Nephron progenitor cell (in vitro differentiated cells): Measurements from ENCODE around the gene PSENEN.

Experiments
- DNase-seq: peaks from one replicate; pipeline ENCODE4 v3.0.0; 2021
- H3K27ac Mint-ChIP-seq: 2 replicates; pipeline ENCODE4 v1.8.0; 2021; ENCODE audit warnings: mild to moderate bottlenecking, moderate library complexity, mixed read lengths
- H3K27me3 Mint-ChIP-seq: 2 replicates; pipeline ENCODE4 v1.8.0; 2021; ENCODE audit warnings: mild to moderate bottlenecking, low read depth, mixed read lengths; ENCODE audit not compliant: poor library complexity
- H3K36me3 Mint-ChIP-seq: 2 replicates; pipeline ENCODE4 v1.8.0; 2021; ENCODE audit warnings: low read depth, mixed read lengths
- H3K4me1 Mint-ChIP-seq: 2 replicates; pipeline ENCODE4 v1.8.0; 2021; ENCODE audit warnings: mixed read lengths
- H3K4me3 Mint-ChIP-seq: 2 replicates; pipeline ENCODE4 v1.8.0; 2021; ENCODE audit warnings: mild to moderate bottlenecking, moderate library complexity, mixed read lengths
- H3K9me3 Mint-ChIP-seq: 2 replicates; pipeline ENCODE4 v1.8.0; 2021; ENCODE audit warnings: mild to moderate bottlenecking, moderate library complexity, mixed read lengths
- TF ChIP-seq, protein P1 (sequence below): fragments of 200-600 bp; sonication (generic); IDR thresholded peaks from 2 replicates; pipeline ENCODE4 v1.5.0; 2021; ENCODE audit warnings: antibody characterized with exemption

The PSENEN gene

GRCh38 chr19:35713904-35714495, 31.5 kb upstream of the PSENEN start:
- H3K4me1 Mint-ChIP-seq, result peaks cover 24% of the 10 kb centered on the region
- TF ChIP-seq, protein P1, sequence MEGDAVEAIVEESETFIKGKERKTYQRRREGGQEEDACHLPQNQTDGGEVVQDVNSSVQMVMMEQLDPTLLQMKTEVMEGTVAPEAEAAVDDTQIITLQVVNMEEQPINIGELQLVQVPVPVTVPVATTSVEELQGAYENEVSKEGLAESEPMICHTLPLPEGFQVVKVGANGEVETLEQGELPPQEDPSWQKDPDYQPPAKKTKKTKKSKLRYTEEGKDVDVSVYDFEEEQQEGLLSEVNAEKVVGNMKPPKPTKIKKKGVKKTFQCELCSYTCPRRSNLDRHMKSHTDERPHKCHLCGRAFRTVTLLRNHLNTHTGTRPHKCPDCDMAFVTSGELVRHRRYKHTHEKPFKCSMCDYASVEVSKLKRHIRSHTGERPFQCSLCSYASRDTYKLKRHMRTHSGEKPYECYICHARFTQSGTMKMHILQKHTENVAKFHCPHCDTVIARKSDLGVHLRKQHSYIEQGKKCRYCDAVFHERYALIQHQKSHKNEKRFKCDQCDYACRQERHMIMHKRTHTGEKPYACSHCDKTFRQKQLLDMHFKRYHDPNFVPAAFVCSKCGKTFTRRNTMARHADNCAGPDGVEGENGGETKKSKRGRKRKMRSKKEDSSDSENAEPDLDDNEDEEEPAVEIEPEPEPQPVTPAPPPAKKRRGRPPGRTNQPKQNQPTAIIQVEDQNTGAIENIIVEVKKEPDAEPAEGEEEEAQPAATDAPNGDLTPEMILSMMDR, result no peak
- no peak overlapping the region for H3K4me3 Mint-ChIP-seq
- peaks cover 43% of the 10 kb centered on the region for H3K27me3 Mint-ChIP-seq
- H3K9me3 Mint-ChIP-seq, result no peaks in the 10 kb centered on the region
- no peaks in the 10 kb centered on the region for H3K36me3 Mint-ChIP-seq
- H3K27ac Mint-ChIP-seq, result no peak overlapping the region
- DNase-seq, result no peak

GRCh38 chr19:35714601-35715354, 30.7 kb upstream of the PSENEN start:
- no peak for DNase-seq
- Mint-ChIP-seq H3K27me3 (peaks cover 42% of the 10 kb centered on the region), H3K4me1 (peaks cover 31% of the 10 kb centered on the region), H3K4me3 (peak overlapping the region; percentile 74), H3K27ac (no peak overlapping the region), H3K36me3 (no peaks in the 10 kb centered on the region), H3K9me3 (no peaks in the 10 kb centered on the region)
- TF ChIP-seq, protein P1, result no peak

DNA sequence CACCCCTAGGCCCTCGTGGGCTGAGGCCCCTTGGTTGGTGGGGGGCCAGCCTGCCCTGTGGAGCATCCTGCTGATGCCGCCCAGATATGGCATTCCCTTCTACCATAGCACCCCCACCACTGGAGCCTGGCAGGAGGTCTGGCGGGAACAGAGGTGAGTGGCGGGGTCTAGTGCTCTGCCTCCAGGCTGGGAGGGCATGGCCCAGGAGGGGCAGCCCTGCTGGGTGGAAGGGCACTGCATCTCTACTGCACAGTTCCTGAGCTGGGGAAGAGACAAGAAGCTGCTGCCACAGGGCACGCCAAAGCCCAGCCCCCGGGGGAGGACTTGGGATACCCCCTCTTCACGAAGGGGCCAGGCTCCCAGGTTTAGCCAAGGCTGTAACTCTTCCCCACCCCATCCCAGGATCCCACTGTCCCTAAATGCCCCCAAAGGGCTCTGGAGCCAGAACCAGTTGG, 30.1 kb upstream of the PSENEN start:
- H3K27me3 Mint-ChIP-seq, result peaks cover 42% of the 10 kb centered on the region
- TF ChIP-seq, protein P1, result no peak

DNA sequence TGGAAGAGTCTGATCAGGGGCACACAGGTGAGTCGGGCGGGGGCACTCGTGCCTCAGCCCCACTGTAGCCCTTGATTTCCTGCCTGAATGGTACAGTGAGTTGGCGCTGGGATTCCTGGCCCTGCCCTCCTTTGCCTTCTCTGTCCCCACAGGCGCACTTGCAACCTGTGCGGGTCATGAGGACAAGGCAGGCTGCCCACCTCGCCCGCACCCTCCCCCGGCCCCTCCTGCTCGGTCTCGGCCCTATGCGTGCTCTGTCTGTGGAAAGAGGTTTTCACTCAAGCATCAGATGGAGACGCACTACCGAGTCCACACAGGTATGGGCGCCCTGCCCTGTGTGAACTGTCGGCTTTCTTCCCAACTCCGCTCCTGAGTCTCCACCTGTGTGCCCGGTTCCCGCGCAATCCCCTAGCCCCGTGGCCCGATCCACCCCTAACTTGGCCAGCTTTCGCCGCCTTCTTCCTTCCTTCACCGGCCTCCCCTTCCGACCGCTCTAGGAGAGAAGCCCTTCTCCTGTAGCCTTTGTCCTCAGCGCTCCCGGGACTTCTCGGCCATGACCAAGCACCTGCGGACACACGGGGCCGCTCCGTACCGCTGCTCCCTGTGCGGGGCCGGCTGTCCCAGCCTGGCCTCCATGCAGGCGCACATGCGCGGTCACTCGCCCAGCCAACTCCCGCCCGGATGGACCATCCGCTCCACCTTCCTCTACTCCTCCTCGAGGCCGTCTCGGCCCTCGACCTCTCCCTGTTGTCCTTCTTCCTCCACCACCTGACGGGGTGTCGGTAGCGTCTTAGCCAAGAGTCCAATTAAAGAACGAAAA, 29.3 kb upstream of the PSENEN start:
- no peaks in the 10 kb centered on the region for H3K9me3 Mint-ChIP-seq
- H3K4me1 Mint-ChIP-seq, result peaks cover 35% of the 10 kb centered on the region
- H3K4me3 Mint-ChIP-seq, result peak overlapping the region; percentile 91
- peak overlapping the region; percentile 90 for H3K27ac Mint-ChIP-seq
- TF ChIP-seq, protein P1, result no peak
- peaks cover 5% of the 10 kb centered on the region for H3K36me3 Mint-ChIP-seq
- peaks cover 38% of the 10 kb centered on the region for H3K27me3 Mint-ChIP-seq
- peak; percentile 73 for DNase-seq

More for the DNA sequence above, 30.1 kb upstream of the PSENEN start:
- H3K4me1 Mint-ChIP-seq, result peaks cover 35% of the 10 kb centered on the region
- DNase-seq, result no peak
- no peak overlapping the region for H3K4me3 Mint-ChIP-seq
- no peaks in the 10 kb centered on the region for H3K9me3 Mint-ChIP-seq
- H3K36me3 Mint-ChIP-seq, result peaks cover 4% of the 10 kb centered on the region
- no peak overlapping the region for H3K27ac Mint-ChIP-seq

- peak overlapping the region; percentile 90 for H3K27ac Mint-ChIP-seq
- no peaks in the 10 kb centered on the region for H3K9me3 Mint-ChIP-seq
- DNase-seq, result peak; percentile 91
- H3K27me3 Mint-ChIP-seq, result peaks cover 35% of the 10 kb centered on the region
- H3K36me3 Mint-ChIP-seq, result peaks cover 5% of the 10 kb centered on the region
- TF ChIP-seq, protein P1, result peak; percentile 87
- peak overlapping the region; percentile 91 for H3K4me3 Mint-ChIP-seq
- H3K4me1 Mint-ChIP-seq, result peaks cover 35% of the 10 kb centered on the region
Measured at GRCh38 chr19:35716801-35717664, 28.4 kb upstream of the PSENEN start.
